Measurements from ENCODE around the gene MALRD1.

Gene MALRD1

GRCh38 chr10:19178675-19179074, 130.1 kb downstream of the MALRD1 start:
- no peak overlapping the region for H3K4me3 ChIP-seq

DNA sequence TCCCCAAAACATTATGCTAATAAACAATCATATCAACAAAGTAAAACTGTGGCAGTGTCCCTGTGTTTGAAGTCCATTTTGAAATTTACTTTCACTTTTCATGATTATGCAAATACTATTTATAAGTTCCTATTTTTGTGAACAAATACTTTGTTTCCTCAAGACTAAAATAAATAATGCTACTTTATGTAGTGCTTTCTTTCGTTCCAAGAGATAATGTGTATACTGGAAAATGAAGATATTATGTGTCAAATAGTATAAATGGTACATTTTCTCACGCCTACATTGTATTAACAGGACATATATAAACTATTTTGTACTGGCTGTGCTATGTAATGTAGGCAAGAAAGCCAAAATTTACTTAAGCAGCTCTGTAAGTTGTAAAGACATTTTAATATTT, 136.3 kb downstream of the MALRD1 start:
- no peak for TF ChIP-seq Cebpa-rat (IDR thresholded peaks at IDR 0.05)
- H3K4me3 ChIP-seq = no peak overlapping the region
- no peak overlapping the region for H3K4me2 ChIP-seq
- H3K4me1 ChIP-seq = no peaks in the 10 kb centered on the region
- no peaks in the 10 kb centered on the region for H4K20me1 ChIP-seq
- H3K27ac ChIP-seq = no peak overlapping the region
- H3K9me3 ChIP-seq (replicated peaks in 1 of 11) = no peaks in the 10 kb centered on the region; a peak in 1 of 22 replicates
- no peaks in the 10 kb centered on the region for H3K27me3 ChIP-seq
- H3K36me3 ChIP-seq = no peaks in the 10 kb centered on the region
- no peak overlapping the region for H3K9ac ChIP-seq

More at GRCh38 chr10:19178675-19179074, 130.1 kb downstream of the MALRD1 start:
- no peak for TF ChIP-seq Cebpa-rat (IDR thresholded peaks at IDR 0.05)
- Histone ChIP-seq H3K4me2 (no peak overlapping the region), H3K36me3 (no peaks in the 10 kb centered on the region), H3K27ac (no peak overlapping the region), H3K9ac (no peak overlapping the region), H3K4me1 (no peaks in the 10 kb centered on the region), H3K9me3 (replicated peaks in 1 of 11) (0 out of 22 replicates have a peak, but pooled peaks cover 0 to 7% (median 0%) of the 10 kb centered on the region in 11 experiments), H4K20me1 (no peaks in the 10 kb centered on the region), H3K27me3 (no peaks in the 10 kb centered on the region)

DNA sequence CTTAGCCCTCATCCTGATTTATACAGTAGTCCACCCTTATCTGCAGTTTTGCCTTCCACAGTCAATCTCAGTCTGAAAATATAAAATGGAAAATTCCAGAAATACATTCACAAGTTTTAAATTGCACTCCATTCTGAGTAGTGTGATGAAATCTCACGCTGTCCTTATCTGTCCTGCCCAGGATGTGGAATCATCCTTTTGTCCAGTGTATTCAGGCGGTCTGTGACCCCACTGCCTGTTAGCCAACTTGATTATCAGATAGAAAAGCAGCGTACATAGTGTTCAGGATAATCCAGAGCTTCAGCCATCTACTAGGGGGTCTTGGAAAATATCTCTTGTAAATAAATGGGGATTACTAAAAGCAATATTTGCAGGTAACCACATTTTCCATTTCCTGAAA, 146.3 kb downstream of the MALRD1 start:
- no peaks in the 10 kb centered on the region for H4K20me1 ChIP-seq
- H3K9ac ChIP-seq = no peak overlapping the region
- H3K4me3 ChIP-seq = no peak overlapping the region
- no peak overlapping the region for H3K27ac ChIP-seq
- H3K4me2 ChIP-seq = no peak overlapping the region
- peaks cover 0 to 18% (median 9%) of the 10 kb centered on the region in 11 experiments; a peak in 16 of 22 replicates for H3K9me3 ChIP-seq (replicated peaks in 1 of 11)
- no peaks in the 10 kb centered on the region for H3K27me3 ChIP-seq
- no peaks in the 10 kb centered on the region for H3K36me3 ChIP-seq
- H3K4me1 ChIP-seq = peaks cover 0 to 14% (median 7%) of the 10 kb centered on the region in 10 experiments; a peak in 9 of 20 replicates
- no peak for TF ChIP-seq Cebpa-rat (IDR thresholded peaks at IDR 0.05)

GRCh38 chr10:19195698-19196097, 147.1 kb downstream of the MALRD1 start:
- no peak overlapping the region for H3K4me3 ChIP-seq
- no peak for TF ChIP-seq Cebpa-rat (IDR thresholded peaks at IDR 0.05)
- H3K27ac ChIP-seq = peak overlapping the region in 2 of 11 experiments; percentile 4 to 27; a peak in 1 of 22 replicates
- no peaks in the 10 kb centered on the region for H4K20me1 ChIP-seq
- peak overlapping the region; percentile 2 to 47 (median 25); a peak in 14 of 22 replicates for H3K4me2 ChIP-seq
- no peaks in the 10 kb centered on the region for H3K36me3 ChIP-seq
- peaks cover 0 to 14% (median 4%) of the 10 kb centered on the region in 11 experiments; a peak in 14 of 22 replicates for H3K9me3 ChIP-seq (replicated peaks in 1 of 11)
- no peaks in the 10 kb centered on the region for H3K27me3 ChIP-seq
- peaks cover 0 to 14% (median 7%) of the 10 kb centered on the region in 10 experiments; a peak in 9 of 20 replicates for H3K4me1 ChIP-seq
- no peak overlapping the region for H3K9ac ChIP-seq

DNA sequence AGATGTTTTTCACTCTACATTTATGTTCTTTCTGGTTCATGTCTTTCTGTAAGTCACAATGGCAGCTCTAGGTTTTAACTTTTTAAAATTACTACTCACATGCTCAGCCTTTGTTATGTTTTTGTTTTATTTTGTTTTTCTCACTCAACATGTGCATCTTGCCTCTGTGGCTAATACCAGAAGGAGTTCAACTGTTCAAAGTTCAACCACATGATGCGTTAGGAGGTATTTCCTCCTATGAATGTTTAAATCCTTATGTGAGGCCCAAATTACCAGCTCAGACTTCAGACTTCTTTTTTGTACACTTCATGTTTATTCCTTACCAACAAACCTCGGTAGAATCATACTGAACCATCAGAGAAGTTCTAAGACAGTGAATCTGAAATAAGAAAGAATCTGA, 151.6 kb downstream of the MALRD1 start:
- peaks cover 0 to 13% (median 7%) of the 10 kb centered on the region in 10 experiments; a peak in 9 of 20 replicates for H3K4me1 ChIP-seq
- H3K9ac ChIP-seq = no peak overlapping the region
- no peaks in the 10 kb centered on the region for H3K27me3 ChIP-seq
- no peaks in the 10 kb centered on the region for H3K36me3 ChIP-seq
- H3K4me3 ChIP-seq = no peak overlapping the region
- H3K4me2 ChIP-seq = peak overlapping the region in 1 of 11 experiments; percentile 4; a peak in 1 of 22 replicates
- peaks cover 0 to 9% (median 0%) of the 10 kb centered on the region in 11 experiments; a peak in 3 of 22 replicates for H3K9me3 ChIP-seq (replicated peaks in 1 of 11)
- no peak for TF ChIP-seq Cebpa-rat (IDR thresholded peaks at IDR 0.05)
- no peaks in the 10 kb centered on the region for H4K20me1 ChIP-seq
- H3K27ac ChIP-seq = no peak overlapping the region

GRCh38 chr10:19204246-19204917, 155.8 kb downstream of the MALRD1 start:
- H3K27ac ChIP-seq = no peak overlapping the region
- no peaks in the 10 kb centered on the region for H4K20me1 ChIP-seq
- no peak overlapping the region for H3K9ac ChIP-seq
- no peaks in the 10 kb centered on the region for H3K4me1 ChIP-seq
- H3K4me2 ChIP-seq = no peak overlapping the region
- no peaks in the 10 kb centered on the region for H3K36me3 ChIP-seq
- H3K9me3 ChIP-seq (replicated peaks in 1 of 11) = no peaks in the 10 kb centered on the region
- no peak overlapping the region for H3K4me3 ChIP-seq
- no peaks in the 10 kb centered on the region for H3K27me3 ChIP-seq
- TF ChIP-seq Cebpa-rat (IDR thresholded peaks at IDR 0.05) = no peak

GRCh38 chr10:19209319-19209718, 160.7 kb downstream of the MALRD1 start:
- Histone ChIP-seq H3K4me1 (no peaks in the 10 kb centered on the region), H3K36me3 (no peaks in the 10 kb centered on the region), H3K9ac (no peak overlapping the region), H3K9me3 (replicated peaks in 1 of 11) (no peaks in the 10 kb centered on the region), H3K27ac (no peak overlapping the region), H4K20me1 (no peaks in the 10 kb centered on the region), H3K4me3 (no peak overlapping the region), H3K4me2 (no peak overlapping the region), H3K27me3 (no peaks in the 10 kb centered on the region)
- no peak for TF ChIP-seq Cebpa-rat (IDR thresholded peaks at IDR 0.05)

GRCh38 chr10:19212590-19212989, 164.0 kb downstream of the MALRD1 start:
- Histone ChIP-seq H3K27ac (no peak overlapping the region), H3K4me2 (no peak overlapping the region), H3K36me3 (no peaks in the 10 kb centered on the region), H3K9me3 (replicated peaks in 1 of 11) (no peaks in the 10 kb centered on the region), H3K27me3 (no peaks in the 10 kb centered on the region), H4K20me1 (no peaks in the 10 kb centered on the region), H3K4me3 (no peak overlapping the region), H3K4me1 (no peaks in the 10 kb centered on the region), H3K9ac (no peak overlapping the region)
- no peak for TF ChIP-seq Cebpa-rat (IDR thresholded peaks at IDR 0.05)

GRCh38 chr10:19221216-19221615, 172.6 kb downstream of the MALRD1 start:
- Histone ChIP-seq H3K27ac (no peak overlapping the region), H3K4me2 (no peak overlapping the region)

GRCh38 chr10:19226025-19226424, 177.4 kb downstream of the MALRD1 start:
- Histone ChIP-seq H3K4me1 (no peaks in the 10 kb centered on the region), H3K36me3 (no peaks in the 10 kb centered on the region), H4K20me1 (no peaks in the 10 kb centered on the region), H3K9ac (no peak overlapping the region), H3K27ac (no peak overlapping the region), H3K9me3 (replicated peaks in 1 of 11) (peaks cover 0 to 13% (median 0%) of the 10 kb centered on the region in 11 experiments; a peak in 1 of 22 replicates), H3K4me2 (no peak overlapping the region), H3K4me3 (no peak overlapping the region), H3K27me3 (no peaks in the 10 kb centered on the region)
- no peak for TF ChIP-seq Cebpa-rat (IDR thresholded peaks at IDR 0.05)

More at GRCh38 chr10:19221216-19221615, 172.6 kb downstream of the MALRD1 start:
- Histone ChIP-seq H3K9me3 (replicated peaks in 1 of 11) (0 out of 22 replicates have a peak, but pooled peaks cover 0 to 8% (median 0%) of the 10 kb centered on the region in 11 experiments), H3K4me1 (no peaks in the 10 kb centered on the region), H3K4me3 (no peak overlapping the region), H3K27me3 (no peaks in the 10 kb centered on the region), H4K20me1 (no peaks in the 10 kb centered on the region; a peak in 1 of 22 replicates), H3K9ac (no peak overlapping the region), H3K36me3 (no peaks in the 10 kb centered on the region)
- no peak for TF ChIP-seq Cebpa-rat (IDR thresholded peaks at IDR 0.05)

Data from BLaER1 treated with 17β-estradiol and CSF1 and Interleukin-3, amounts not matched to agents 10 nM and 100 nM (cell line).